DND-41 (cell line): ENCODE data around the gene USH1C.

ENCODE experiments used
- ATAC-seq: fragments of 200-7000 bp; cut with Tn5 transposase; 3 replicates; pipeline ENCODE4 v1.9.1; 2021; ENCODE audit warnings: low read depth; ENCODE audit not compliant: insufficient read depth
- DNase-seq: peaks from one replicate; pipeline ENCODE4 v3.0.0-alpha.2; 2020
- H2AFZ ChIP-seq: 2 replicates; pipeline ENCODE4 v1.6.0; 2012; ENCODE audit warnings: low read depth, low read length
- H3K27ac ChIP-seq: 2 replicates; pipeline ENCODE4 v1.5.1; 2012; ENCODE audit warnings: low read length, inconsistent platforms
- H3K27me3 ChIP-seq: fragments of 200-600 bp; sonication (generic); 2 replicates; pipeline ENCODE4 v1.6.0; 2012; ENCODE audit warnings: low read length, mild to moderate bottlenecking, inconsistent platforms; ENCODE audit not compliant: insufficient read depth, poor library complexity
- H3K36me3 ChIP-seq: 2 replicates; pipeline ENCODE4 v1.5.1; 2012; ENCODE audit warnings: low read length, inconsistent platforms; ENCODE audit not compliant: insufficient read depth
- H3K4me1 ChIP-seq: 2 replicates; pipeline ENCODE4 v1.5.1; 2012; ENCODE audit warnings: mild to moderate bottlenecking, low read length; ENCODE audit not compliant: insufficient read depth
- H3K4me2 ChIP-seq: 2 replicates; pipeline ENCODE4 v1.6.0; 2012; ENCODE audit warnings: mild to moderate bottlenecking, moderate library complexity, low read length, inconsistent platforms; ENCODE audit not compliant: insufficient read depth
- H3K4me3 ChIP-seq, 2 experiments: fragments of 200-600 bp in 1 of 2; shearing (Covaris generic) in 1 of 2; 2 replicates each; pipeline ENCODE4 v1.5.1; 2012 to 2016; ENCODE audit warnings: inconsistent platforms in 2 of 2, low read length in 2 of 2, mild to moderate bottlenecking in 2 of 2, low read depth in 1 of 2, moderate library complexity in 1 of 2
- H3K79me2 ChIP-seq: 2 replicates; pipeline ENCODE4 v1.6.0; 2012; ENCODE audit warnings: low read length, inconsistent platforms; ENCODE audit not compliant: insufficient read depth
- H3K9ac ChIP-seq: 2 replicates; pipeline ENCODE4 v1.6.0; 2012; ENCODE audit warnings: low read depth, mild to moderate bottlenecking, inconsistent platforms, low read length, moderate library complexity
- H3K9me3 ChIP-seq: 2 replicates; pipeline ENCODE4 v1.5.1; 2012; ENCODE audit warnings: low read length, moderate library complexity, mild to moderate bottlenecking, inconsistent platforms; ENCODE audit not compliant: insufficient read depth, severe bottlenecking
- H4K20me1 ChIP-seq: 2 replicates; pipeline ENCODE4 v1.6.0; 2012; ENCODE audit warnings: low read length; ENCODE audit not compliant: insufficient read depth
- EZH2 ChIP-seq: IDR thresholded peaks from 3 replicates; pipeline ENCODE4 v1.6.1; 2012; ENCODE audit warnings: borderline replicate concordance, low read depth, mild to moderate bottlenecking, moderate library complexity, low read length, inconsistent platforms; ENCODE audit not compliant: severe bottlenecking
- TF ChIP-seq, protein P1 (sequence below): IDR thresholded peaks from 2 replicates; pipeline ENCODE4 v1.5.1; 2012; ENCODE audit warnings: borderline replicate concordance, low read length, moderate library complexity, mild to moderate bottlenecking; ENCODE audit not compliant: poor library complexity, severe bottlenecking; ENCODE audit errors: extremely low read depth

Gene USH1C

DNA sequence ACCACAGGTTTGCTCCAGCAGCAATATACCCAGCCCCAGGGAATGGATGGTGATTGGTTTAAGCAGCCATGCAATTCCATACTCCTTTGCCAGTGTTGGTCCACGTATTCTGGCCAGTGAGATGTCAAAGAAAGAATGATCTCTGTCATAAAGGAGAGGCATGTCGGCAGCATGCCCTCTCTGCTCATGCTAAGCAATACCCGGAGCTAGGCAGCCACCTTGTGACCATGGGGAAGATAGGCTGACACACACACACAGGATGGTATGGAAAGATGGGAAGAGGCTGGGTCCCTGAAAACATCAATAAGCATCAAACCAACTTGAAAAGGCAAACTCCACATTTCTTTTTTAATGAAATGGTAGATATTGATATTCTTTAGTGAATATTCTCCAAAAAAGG, 72.7 kb downstream of the USH1C start:
- no peaks in the 10 kb centered on the region for H3K36me3 ChIP-seq
- DNase-seq: no peak
- no peak overlapping the region for H3K9ac ChIP-seq
- no peak for ATAC-seq
- no peaks in the 10 kb centered on the region for H4K20me1 ChIP-seq
- no peaks in the 10 kb centered on the region for H3K27me3 ChIP-seq
- no peak overlapping the region for H3K4me2 ChIP-seq
- no peaks in the 10 kb centered on the region for H3K9me3 ChIP-seq
- TF ChIP-seq, protein P1, sequence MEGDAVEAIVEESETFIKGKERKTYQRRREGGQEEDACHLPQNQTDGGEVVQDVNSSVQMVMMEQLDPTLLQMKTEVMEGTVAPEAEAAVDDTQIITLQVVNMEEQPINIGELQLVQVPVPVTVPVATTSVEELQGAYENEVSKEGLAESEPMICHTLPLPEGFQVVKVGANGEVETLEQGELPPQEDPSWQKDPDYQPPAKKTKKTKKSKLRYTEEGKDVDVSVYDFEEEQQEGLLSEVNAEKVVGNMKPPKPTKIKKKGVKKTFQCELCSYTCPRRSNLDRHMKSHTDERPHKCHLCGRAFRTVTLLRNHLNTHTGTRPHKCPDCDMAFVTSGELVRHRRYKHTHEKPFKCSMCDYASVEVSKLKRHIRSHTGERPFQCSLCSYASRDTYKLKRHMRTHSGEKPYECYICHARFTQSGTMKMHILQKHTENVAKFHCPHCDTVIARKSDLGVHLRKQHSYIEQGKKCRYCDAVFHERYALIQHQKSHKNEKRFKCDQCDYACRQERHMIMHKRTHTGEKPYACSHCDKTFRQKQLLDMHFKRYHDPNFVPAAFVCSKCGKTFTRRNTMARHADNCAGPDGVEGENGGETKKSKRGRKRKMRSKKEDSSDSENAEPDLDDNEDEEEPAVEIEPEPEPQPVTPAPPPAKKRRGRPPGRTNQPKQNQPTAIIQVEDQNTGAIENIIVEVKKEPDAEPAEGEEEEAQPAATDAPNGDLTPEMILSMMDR: peak; percentile 37
- TF ChIP-seq EZH2: no peak
- no peaks in the 10 kb centered on the region for H3K79me2 ChIP-seq
- H3K4me1 ChIP-seq: peaks cover 9% of the 10 kb centered on the region
- no peak overlapping the region for H3K27ac ChIP-seq
- no peak overlapping the region for H3K4me3 ChIP-seq
- no peak overlapping the region for H2AFZ ChIP-seq

- no peak for DNase-seq
- Histone ChIP-seq H4K20me1 (no peaks in the 10 kb centered on the region), H2AFZ (no peak overlapping the region), H3K9ac (no peak overlapping the region), H3K4me1 (peaks cover 3% of the 10 kb centered on the region; the same call in 1 of the 2 replicates), H3K27ac (no peak overlapping the region), H3K36me3 (no peaks in the 10 kb centered on the region), H3K9me3 (no peaks in the 10 kb centered on the region), H3K4me2 (no peak overlapping the region), H3K79me2 (no peaks in the 10 kb centered on the region), H3K4me3 (no peak overlapping the region), H3K27me3 (no peaks in the 10 kb centered on the region)
- ATAC-seq: no peak
- TF ChIP-seq, protein P1: no peak
- TF ChIP-seq EZH2: no peak
Observed at GRCh38 chr11:17469998-17470397, 74.2 kb downstream of the USH1C start.

GRCh38 chr11:17468122-17468521, 76.1 kb downstream of the USH1C start:
- peak overlapping the region; percentile 25; the same call in 1 of the 2 replicates for H3K27ac ChIP-seq
- no peak overlapping the region for H3K9ac ChIP-seq
- no peaks in the 10 kb centered on the region for H3K79me2 ChIP-seq
- no peaks in the 10 kb centered on the region for H4K20me1 ChIP-seq
- 0 out of 2 replicates have a peak, but pooled peaks cover 6% of the 10 kb centered on the region for H3K4me1 ChIP-seq
- H3K4me3 ChIP-seq: no peak overlapping the region
- no peaks in the 10 kb centered on the region for H3K9me3 ChIP-seq
- DNase-seq (no peak), ATAC-seq (no peak)
- no peak for TF ChIP-seq EZH2
- TF ChIP-seq, protein P1: no peak
- no peak overlapping the region for H2AFZ ChIP-seq
- no peak overlapping the region for H3K4me2 ChIP-seq
- no peaks in the 10 kb centered on the region for H3K27me3 ChIP-seq
- no peaks in the 10 kb centered on the region for H3K36me3 ChIP-seq
